ENCODE results near the gene TSR2. TPM values are rescaled to one million over a fixed set of nuclear protein-coding genes. Genes with fewer than 3 reads are reported as not detected.
A peak's percentile ranks its signal among the peaks of the same experiment; 100 is the strongest.

TSR2 gene
- total and polyA plus RNA-seq, 2 donors (not counting 3 experiments of a cell fraction or from before 2014, with no cell fraction given) = 12.4 to 22.8 TPM

- no peaks in the 10 kb centered on the region for H3K9me3 ChIP-seq (replicated peaks; ENCODE audit: control insufficient read depth, insufficient read depth, low read length)
- ChIA-PET POLR2A (no interaction called here), CTCF (no interaction called here)
- H3K27me3 ChIP-seq (ENCODE audit: control insufficient read depth in 2 of 2, insufficient read depth in 2 of 2, low read length in 2 of 2) = no peaks in the 10 kb centered on the region
- intact Hi-C loops (cut with micrococcal nuclease) = loop anchor here (10.0 kb wide), 3 partner anchors 91 to 359 kb away; partner anchors contain the start of genes MAGED2 and WNK3
- H2AFZ ChIP-seq (ENCODE audit: low read depth, low read length) = no peak overlapping the region
- no peak overlapping the region for H3K4me2 ChIP-seq (ENCODE audit: insufficient read depth, low read length)
- H3K9me1 ChIP-seq (replicated peaks; ENCODE audit: control insufficient read depth, extremely low read depth, insufficient read depth, low read length) = no peaks in the 10 kb centered on the region
- FAIRE-seq (no peak), DNase-seq (ENCODE audit: low read depth, low spot score) (no peak)
- no peak overlapping the region for H3K27ac ChIP-seq (ENCODE audit: insufficient read depth, low read depth, low read length)
- no TSS peak for BruUV-seq (replicated peaks)
- TF ChIP-seq GATA2 (IDR thresholded peaks at IDR 0.05; ENCODE audit: insufficient read depth, insufficient read length, low read depth, low read length) = no peak
- no peak for TF ChIP-seq POLR2A (IDR thresholded peaks at IDR 0.05; ENCODE audit: low read depth, low read length)
- no peak for TF ChIP-seq MYC (IDR thresholded peaks at IDR 0.05; ENCODE audit: low read depth, low read length)
- TF ChIP-seq EZH2 (IDR thresholded peaks at IDR 0.05; ENCODE audit: borderline replicate concordance, low read depth, low read length, severe bottlenecking) = no peak
- no peak for TF ChIP-seq CTCF (IDR thresholded peaks at IDR 0.05; ENCODE audit: extremely low read depth in 1 of 2, insufficient read depth in 1 of 2, low read depth in 1 of 2, low read length in 2 of 2)
- no peak for TF ChIP-seq FOS (IDR thresholded peaks at IDR 0.05; ENCODE audit: borderline replicate concordance, insufficient read depth, low read length)
- H3K9ac ChIP-seq (replicated peaks; ENCODE audit: extremely low read depth, insufficient read depth, low read length) = no peak overlapping the region
- H3K4me3 ChIP-seq (replicated peaks in 1 of 3; ENCODE audit: insufficient read depth in 1 of 3, low read depth in 1 of 3, low read length in 3 of 3) = no peak overlapping the region
- dilution Hi-C loops (cut with MboI; ENCODE audit: extremely low pct_ligation_motif_present, low sequenced_read_pairs) = no loop called here
- H3K79me2 ChIP-seq (ENCODE audit: control insufficient read depth, insufficient read depth, low read length) = peaks cover 23% of the 10 kb centered on the region
- H3K36me3 ChIP-seq (ENCODE audit: control insufficient read depth in 2 of 2, extremely low read depth in 1 of 2, insufficient read depth in 2 of 2, low read length in 2 of 2) = peaks cover 0 to 15% of the 10 kb centered on the region in 2 experiments
- H4K20me1 ChIP-seq (replicated peaks; ENCODE audit: control insufficient read depth, extremely low read depth, insufficient read depth, low read length) = no peaks in the 10 kb centered on the region
- H3K4me1 ChIP-seq (ENCODE audit: control insufficient read depth, extremely low read depth, insufficient read depth, low read length) = peaks cover 8% of the 10 kb centered on the region
Observed at GRCh38 chrX:54446084-54446483, 5.9 kb downstream of the TSR2 start.

GRCh38 chrX:54447461-54447860 is 7.3 kb downstream of the TSR2 start:
- ChIA-PET CTCF (interaction anchor here (1.0 to 1.3 kb wide), 2 partner anchors 18 to 294 kb away, joined by 3 to 4 read pairs; no protein-coding TSS in a partner anchor), POLR2A (no interaction called here)
- no peak overlapping the region for H3K4me3 ChIP-seq (replicated peaks in 1 of 3; ENCODE audit: insufficient read depth in 1 of 3, low read depth in 1 of 3, low read length in 3 of 3)
- H3K27ac ChIP-seq (ENCODE audit: insufficient read depth, low read depth, low read length) = no peak overlapping the region
- no peak for FAIRE-seq
- intact Hi-C loops (cut with micrococcal nuclease) = loop anchor here (10.0 kb wide), 3 partner anchors 93 to 357 kb away; partner anchors contain the start of genes MAGED2 and WNK3
- H3K9me3 ChIP-seq (replicated peaks; ENCODE audit: control insufficient read depth, insufficient read depth, low read length) = no peaks in the 10 kb centered on the region
- peak in 1 of 2 donors; percentile 17 for TF ChIP-seq CTCF (IDR thresholded peaks at IDR 0.05; ENCODE audit: extremely low read depth in 1 of 2, insufficient read depth in 1 of 2, low read depth in 1 of 2, low read length in 2 of 2)
- TF ChIP-seq POLR2AphosphoS5 (IDR thresholded peaks at IDR 0.05; ENCODE audit: insufficient read depth, low read depth, low read length) = no peak
- no peak for TF ChIP-seq FOS (IDR thresholded peaks at IDR 0.05; ENCODE audit: borderline replicate concordance, insufficient read depth, low read length)
- TF ChIP-seq GATA2 (IDR thresholded peaks at IDR 0.05; ENCODE audit: insufficient read depth, insufficient read length, low read depth, low read length) = no peak
- TF ChIP-seq MYC (IDR thresholded peaks at IDR 0.05; ENCODE audit: low read depth, low read length) = no peak
- no peak for TF ChIP-seq MAX (IDR thresholded peaks at IDR 0.05; ENCODE audit: insufficient read depth, insufficient read length)
- no peak overlapping the region for H2AFZ ChIP-seq (ENCODE audit: low read depth, low read length)
- no peaks in the 10 kb centered on the region for H3K4me1 ChIP-seq (ENCODE audit: control insufficient read depth, extremely low read depth, insufficient read depth, low read length)
- dilution Hi-C loops (cut with MboI; ENCODE audit: extremely low pct_ligation_motif_present, low sequenced_read_pairs) = no loop called here
- H3K9me1 ChIP-seq (replicated peaks; ENCODE audit: control insufficient read depth, extremely low read depth, insufficient read depth, low read length) = no peaks in the 10 kb centered on the region
- H3K4me2 ChIP-seq (ENCODE audit: insufficient read depth, low read length) = no peak overlapping the region
- BruUV-seq (replicated peaks) = no TSS peak
- no peaks in the 10 kb centered on the region for H3K27me3 ChIP-seq (ENCODE audit: control insufficient read depth in 2 of 2, insufficient read depth in 2 of 2, low read length in 2 of 2)
- no peak for DNase-seq (ENCODE audit: low read depth, low spot score)
- no peaks in the 10 kb centered on the region for H4K20me1 ChIP-seq (replicated peaks; ENCODE audit: control insufficient read depth, extremely low read depth, insufficient read depth, low read length)
- peaks cover 9% of the 10 kb centered on the region for H3K79me2 ChIP-seq (ENCODE audit: control insufficient read depth, insufficient read depth, low read length)
- peaks cover 0 to 15% of the 10 kb centered on the region in 2 experiments for H3K36me3 ChIP-seq (ENCODE audit: control insufficient read depth in 2 of 2, extremely low read depth in 1 of 2, insufficient read depth in 2 of 2, low read length in 2 of 2)
- no peak overlapping the region for H3K9ac ChIP-seq (replicated peaks; ENCODE audit: extremely low read depth, insufficient read depth, low read length)

All from endothelial cell of umbilical vein (primary cell).